Neuron (in vitro differentiated cells): ENCODE measurements around the gene SORBS1.

ENCODE experiments used
- H2AFZ ChIP-seq: one replicate; pipeline ENCODE4 v1.6.1; 2013; ENCODE audit warnings: low read depth, mild to moderate bottlenecking, inconsistent platforms, low read length, moderate library complexity
- H3K27me3 ChIP-seq: one replicate; pipeline ENCODE4 v1.6.1; 2013; ENCODE audit warnings: low read length; ENCODE audit not compliant: insufficient read depth
- H3K36me3 ChIP-seq: one replicate; pipeline ENCODE4 v1.6.1; 2013; ENCODE audit warnings: low read length; ENCODE audit not compliant: insufficient read depth
- H3K4me1 ChIP-seq: one replicate; pipeline ENCODE4 v1.6.1; 2013; ENCODE audit warnings: low read length; ENCODE audit not compliant: insufficient read depth
- H3K4me3 ChIP-seq: 2 replicates; pipeline ENCODE4 v1.5.1; 2013; ENCODE audit warnings: mild to moderate bottlenecking, low read length, moderate library complexity
- H3K9me3 ChIP-seq: one replicate; pipeline ENCODE4 v1.6.1; 2013; ENCODE audit warnings: low read length

SORBS1 gene

GRCh38 chr10:95513941-95514392, 47.2 kb downstream of the SORBS1 start:
- Histone ChIP-seq H3K27me3 (no peaks in the 10 kb centered on the region), H3K4me1 (peaks cover 1% of the 10 kb centered on the region), H3K9me3 (no peaks in the 10 kb centered on the region), H3K36me3 (no peaks in the 10 kb centered on the region), H2AFZ (no peak overlapping the region), H3K4me3 (no peak overlapping the region)

GRCh38 chr10:95513008-95513589, 48.1 kb downstream of the SORBS1 start:
- peaks cover 3% of the 10 kb centered on the region for H3K4me1 ChIP-seq
- H3K9me3 ChIP-seq, result no peaks in the 10 kb centered on the region
- no peak overlapping the region for H2AFZ ChIP-seq
- H3K36me3 ChIP-seq, result no peaks in the 10 kb centered on the region
- no peaks in the 10 kb centered on the region for H3K27me3 ChIP-seq
- H3K4me3 ChIP-seq, result no peak overlapping the region

GRCh38 chr10:95511314-95511713, 49.9 kb downstream of the SORBS1 start:
- H3K27me3 ChIP-seq, result no peaks in the 10 kb centered on the region
- no peak overlapping the region for H2AFZ ChIP-seq
- H3K36me3 ChIP-seq, result no peaks in the 10 kb centered on the region
- no peaks in the 10 kb centered on the region for H3K9me3 ChIP-seq
- H3K4me1 ChIP-seq, result peaks cover 3% of the 10 kb centered on the region
- H3K4me3 ChIP-seq, result no peak overlapping the region

- H3K9me3 ChIP-seq, result no peaks in the 10 kb centered on the region
- no peaks in the 10 kb centered on the region for H3K36me3 ChIP-seq
- no peak overlapping the region for H2AFZ ChIP-seq
- H3K4me1 ChIP-seq, result peaks cover 3% of the 10 kb centered on the region
- H3K27me3 ChIP-seq, result no peaks in the 10 kb centered on the region
- H3K4me3 ChIP-seq, result no peak overlapping the region
Measured at GRCh38 chr10:95509251-95509650, 51.9 kb downstream of the SORBS1 start.

- H3K27me3 ChIP-seq, result no peaks in the 10 kb centered on the region
- no peaks in the 10 kb centered on the region for H3K9me3 ChIP-seq
- H3K36me3 ChIP-seq, result no peaks in the 10 kb centered on the region
- H2AFZ ChIP-seq, result no peak overlapping the region
- H3K4me3 ChIP-seq, result no peak overlapping the region
- peaks cover 3% of the 10 kb centered on the region for H3K4me1 ChIP-seq
Measured at GRCh38 chr10:95508730-95509129, 52.4 kb downstream of the SORBS1 start.

- no peaks in the 10 kb centered on the region for H3K9me3 ChIP-seq
- no peak overlapping the region for H3K4me3 ChIP-seq
- no peaks in the 10 kb centered on the region for H3K36me3 ChIP-seq
- H2AFZ ChIP-seq, result no peak overlapping the region
- peaks cover 3% of the 10 kb centered on the region for H3K4me1 ChIP-seq
- H3K27me3 ChIP-seq, result no peaks in the 10 kb centered on the region
Measured at GRCh38 chr10:95506056-95506737, 55.0 kb downstream of the SORBS1 start.

- H3K27me3 ChIP-seq, result no peaks in the 10 kb centered on the region
- no peak overlapping the region for H2AFZ ChIP-seq
- H3K9me3 ChIP-seq, result no peaks in the 10 kb centered on the region
- peaks cover 3% of the 10 kb centered on the region for H3K4me1 ChIP-seq
- H3K36me3 ChIP-seq, result no peaks in the 10 kb centered on the region
- no peak overlapping the region for H3K4me3 ChIP-seq
Measured at GRCh38 chr10:95505641-95506040, 55.5 kb downstream of the SORBS1 start.

GRCh38 chr10:95505084-95505610, 56.0 kb downstream of the SORBS1 start:
- Histone ChIP-seq H2AFZ (no peak overlapping the region), H3K9me3 (no peaks in the 10 kb centered on the region), H3K4me3 (no peak overlapping the region), H3K36me3 (no peaks in the 10 kb centered on the region), H3K27me3 (no peaks in the 10 kb centered on the region), H3K4me1 (peaks cover 3% of the 10 kb centered on the region)

GRCh38 chr10:95504246-95504691, 56.9 kb downstream of the SORBS1 start:
- Histone ChIP-seq H3K9me3 (no peaks in the 10 kb centered on the region), H3K4me3 (no peak overlapping the region), H3K4me1 (peaks cover 3% of the 10 kb centered on the region), H3K27me3 (no peaks in the 10 kb centered on the region), H2AFZ (no peak overlapping the region), H3K36me3 (no peaks in the 10 kb centered on the region)

- Histone ChIP-seq H3K36me3 (no peaks in the 10 kb centered on the region), H3K4me1 (no peaks in the 10 kb centered on the region), H2AFZ (no peak overlapping the region), H3K4me3 (no peak overlapping the region), H3K27me3 (no peaks in the 10 kb centered on the region), H3K9me3 (no peaks in the 10 kb centered on the region)
Measured at GRCh38 chr10:95503526-95503925, 57.6 kb downstream of the SORBS1 start.

GRCh38 chr10:95503001-95503400, 58.2 kb downstream of the SORBS1 start:
- Histone ChIP-seq H3K36me3 (no peaks in the 10 kb centered on the region), H3K9me3 (no peaks in the 10 kb centered on the region), H3K4me1 (no peaks in the 10 kb centered on the region), H2AFZ (no peak overlapping the region), H3K4me3 (no peak overlapping the region), H3K27me3 (no peaks in the 10 kb centered on the region)

GRCh38 chr10:95502377-95502776, 58.8 kb downstream of the SORBS1 start:
- Histone ChIP-seq H3K27me3 (no peaks in the 10 kb centered on the region), H3K9me3 (no peaks in the 10 kb centered on the region), H3K4me1 (no peaks in the 10 kb centered on the region), H3K4me3 (no peak overlapping the region), H2AFZ (no peak overlapping the region), H3K36me3 (no peaks in the 10 kb centered on the region)

- no peaks in the 10 kb centered on the region for H3K27me3 ChIP-seq
- no peaks in the 10 kb centered on the region for H3K4me1 ChIP-seq
- H3K9me3 ChIP-seq, result no peaks in the 10 kb centered on the region
- H3K4me3 ChIP-seq, result no peak overlapping the region
- H3K36me3 ChIP-seq, result no peaks in the 10 kb centered on the region
- no peak overlapping the region for H2AFZ ChIP-seq
Measured at GRCh38 chr10:95501203-95502094, 59.7 kb downstream of the SORBS1 start.
